ENCODE data around the gene CEP63.
"Not testable (repeated sequence)": the region's sequence is repeated elsewhere in the genome, so short reads cannot be mapped to it uniquely, and the experiment has no call there.

The CEP63 gene

DNA sequence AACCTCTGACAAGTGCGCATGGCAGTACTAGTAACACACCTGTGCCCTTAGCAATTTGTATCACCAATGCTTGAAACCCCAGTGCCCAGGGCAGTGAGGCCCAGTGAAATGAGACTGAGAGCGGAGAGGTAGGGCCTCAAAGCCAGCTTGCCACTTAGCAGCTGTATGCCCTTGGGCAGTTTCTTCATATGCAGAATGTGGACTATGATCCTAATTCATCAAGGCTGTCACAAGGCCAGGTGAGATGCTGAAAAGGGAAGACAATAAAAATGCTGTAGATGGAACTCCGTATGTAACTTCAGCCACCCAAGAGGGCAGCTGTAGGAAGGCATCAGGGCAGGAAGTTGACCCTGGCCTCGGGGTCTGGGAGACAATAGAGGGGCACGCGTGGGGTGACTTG, 90.6 kb downstream of the CEP63 start:
- no peak for DNase-seq (ENCODE audit: low read depth in 2 of 2)

DNA sequence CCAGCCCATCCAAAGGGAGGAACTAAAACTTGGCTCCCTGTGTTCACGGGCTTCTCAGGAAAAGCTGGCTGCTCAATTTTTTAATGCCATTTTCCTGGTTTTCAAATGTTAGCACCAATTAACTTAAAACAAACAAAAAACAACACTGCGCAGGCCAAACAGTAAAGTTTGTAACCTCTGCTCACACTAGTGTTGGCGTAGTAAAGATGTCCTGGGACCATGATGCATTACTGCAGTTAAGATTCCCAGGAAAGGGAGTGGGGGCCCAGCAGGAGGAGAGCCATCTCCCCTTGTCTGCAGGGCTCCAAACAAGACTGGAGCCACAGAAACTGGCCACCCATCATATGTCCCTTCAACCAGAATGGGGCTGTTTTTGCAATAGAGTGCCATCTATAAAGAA, 91.0 kb downstream of the CEP63 start:
- no peak for DNase-seq (ENCODE audit: low read depth in 2 of 2)

DNA sequence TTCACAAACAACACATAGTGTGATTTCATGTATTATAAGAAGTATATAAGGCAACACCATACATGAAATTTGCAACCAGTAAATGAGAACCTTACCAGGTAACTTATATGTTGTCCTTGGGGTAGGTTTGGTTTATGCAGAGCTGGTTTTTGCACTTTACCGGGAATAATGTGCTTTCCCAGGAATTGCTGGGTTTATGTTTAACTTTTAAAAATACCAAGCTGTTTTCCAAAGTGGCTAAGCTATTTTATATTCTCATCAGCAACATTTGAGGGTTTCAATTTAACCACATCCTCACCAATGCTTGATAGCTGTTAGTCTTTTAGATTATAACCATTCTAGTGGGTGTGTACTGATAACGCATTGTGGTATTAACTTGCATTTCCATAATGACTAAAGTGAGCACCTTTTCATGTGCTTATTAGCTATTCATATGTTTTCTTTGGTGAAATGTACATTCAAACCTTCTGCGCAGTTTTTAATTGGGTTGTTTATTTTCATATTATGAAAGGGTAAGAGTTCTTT, 93.3 kb downstream of the CEP63 start:
- DNase-seq (ENCODE audit: low read depth in 2 of 2): no peak

DNA sequence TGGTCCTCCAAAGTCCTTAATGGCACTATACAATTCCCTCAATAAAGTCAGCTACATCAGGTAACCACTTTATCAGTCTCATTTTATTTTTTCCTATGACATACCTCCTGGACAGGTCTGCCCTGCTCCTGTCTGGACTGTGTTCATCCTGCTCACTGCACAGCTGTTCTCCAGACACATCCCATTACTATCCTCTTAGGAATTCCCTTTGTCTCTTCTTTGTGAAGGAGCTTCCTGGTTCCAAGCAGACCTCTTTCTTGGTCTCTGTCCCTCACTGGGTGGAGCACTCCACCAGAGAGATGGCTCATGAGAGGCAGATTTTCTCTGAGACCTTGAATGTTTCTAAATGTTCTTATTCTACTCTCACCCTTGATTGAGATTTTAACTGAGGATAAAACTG, 104.9 kb downstream of the CEP63 start:
- DNase-seq (ENCODE audit: low read depth in 2 of 2): no peak

DNA sequence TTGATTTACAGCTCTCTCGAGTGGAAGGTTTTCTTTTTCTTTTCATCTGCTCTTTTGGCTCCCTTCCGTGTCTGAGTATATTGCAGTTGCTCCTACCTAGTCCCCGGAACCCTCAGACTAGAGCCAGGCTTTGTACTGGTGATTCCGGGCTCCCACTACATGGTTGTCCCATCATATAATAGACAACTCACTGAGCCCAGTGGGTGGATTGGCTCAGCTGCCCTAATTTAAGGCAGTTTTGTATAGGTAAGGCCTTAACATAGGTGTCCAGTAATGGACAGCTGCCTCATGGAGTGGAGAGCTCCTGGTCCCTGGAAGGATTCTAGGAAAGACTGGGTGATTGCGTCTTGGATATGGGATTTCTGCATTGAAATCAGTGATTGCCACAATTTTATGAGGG, 106.9 kb downstream of the CEP63 start:
- DNase-seq (ENCODE audit: low read depth in 2 of 2): no peak

DNA sequence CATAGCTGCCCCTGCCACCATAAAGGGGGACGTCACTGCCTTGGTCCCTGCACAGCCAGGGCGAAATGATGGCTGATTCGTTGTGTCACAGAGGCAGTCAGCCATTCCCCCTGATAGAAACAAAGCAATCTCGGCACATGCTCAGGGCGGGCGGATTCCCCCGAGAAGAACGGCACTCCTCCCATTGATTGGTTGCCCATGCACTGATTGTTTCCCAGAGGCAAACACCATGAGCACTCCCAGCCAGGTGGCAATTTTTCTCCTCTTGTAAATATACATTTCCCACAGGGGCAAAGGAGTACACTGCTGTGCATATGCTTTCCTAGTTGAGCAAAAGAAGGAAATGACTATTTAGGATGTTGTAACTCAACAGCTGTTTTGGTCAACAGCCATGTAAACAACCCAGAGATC, 108.5 kb downstream of the CEP63 start:
- no peak for DNase-seq (ENCODE audit: low read depth in 2 of 2)

DNA sequence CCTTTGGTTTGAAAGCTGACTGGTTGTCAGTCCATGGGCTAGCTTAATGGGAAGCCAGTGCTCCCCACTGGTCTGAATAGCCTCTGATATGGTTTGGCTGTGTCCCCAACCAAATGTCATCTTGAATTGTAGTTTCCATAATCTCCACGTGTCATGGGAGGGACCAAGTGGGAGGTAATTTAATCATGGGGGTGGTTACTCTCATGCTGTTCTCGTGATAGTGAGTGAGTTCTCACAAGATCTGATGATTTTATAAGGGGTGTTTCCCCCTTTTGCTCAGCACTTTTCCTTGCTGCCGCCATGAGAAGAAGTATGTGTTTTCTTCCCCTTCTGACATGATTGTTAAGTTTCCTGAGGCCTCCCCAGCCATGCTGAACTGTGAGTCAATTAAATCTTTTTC, 109.1 kb downstream of the CEP63 start:
- not testable (repeated sequence) for DNase-seq (ENCODE audit: low read depth in 2 of 2)

DNA sequence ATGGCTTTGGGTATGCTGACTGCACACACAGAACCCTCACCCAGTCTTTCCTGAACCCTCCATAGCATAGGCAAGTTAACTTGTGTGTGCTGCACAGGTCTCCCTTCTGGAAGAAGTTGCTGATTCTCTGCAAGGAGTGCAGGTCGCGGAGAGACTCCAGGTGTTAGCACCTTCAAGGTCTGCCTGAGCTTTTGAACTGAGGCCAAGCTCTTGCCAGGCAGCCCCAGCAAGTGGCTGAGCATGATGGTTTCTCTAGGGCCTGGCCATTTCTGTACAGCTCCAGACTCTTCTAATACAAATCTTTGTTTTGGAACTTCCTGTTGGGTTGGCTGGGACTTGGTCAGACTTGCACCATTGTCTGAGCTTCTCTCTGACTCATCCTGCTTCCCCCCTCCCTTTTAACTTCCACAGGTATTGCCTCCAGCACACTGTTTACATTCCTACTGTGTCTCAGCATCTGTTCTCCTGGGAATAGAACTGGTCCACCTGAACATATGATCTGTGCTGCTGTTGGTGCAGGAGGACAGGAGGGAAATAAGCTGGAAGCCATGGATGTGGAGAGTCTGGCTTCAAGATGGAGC, 111.6 kb downstream of the CEP63 start:
- no peak for DNase-seq (ENCODE audit: low read depth in 2 of 2)

DNA sequence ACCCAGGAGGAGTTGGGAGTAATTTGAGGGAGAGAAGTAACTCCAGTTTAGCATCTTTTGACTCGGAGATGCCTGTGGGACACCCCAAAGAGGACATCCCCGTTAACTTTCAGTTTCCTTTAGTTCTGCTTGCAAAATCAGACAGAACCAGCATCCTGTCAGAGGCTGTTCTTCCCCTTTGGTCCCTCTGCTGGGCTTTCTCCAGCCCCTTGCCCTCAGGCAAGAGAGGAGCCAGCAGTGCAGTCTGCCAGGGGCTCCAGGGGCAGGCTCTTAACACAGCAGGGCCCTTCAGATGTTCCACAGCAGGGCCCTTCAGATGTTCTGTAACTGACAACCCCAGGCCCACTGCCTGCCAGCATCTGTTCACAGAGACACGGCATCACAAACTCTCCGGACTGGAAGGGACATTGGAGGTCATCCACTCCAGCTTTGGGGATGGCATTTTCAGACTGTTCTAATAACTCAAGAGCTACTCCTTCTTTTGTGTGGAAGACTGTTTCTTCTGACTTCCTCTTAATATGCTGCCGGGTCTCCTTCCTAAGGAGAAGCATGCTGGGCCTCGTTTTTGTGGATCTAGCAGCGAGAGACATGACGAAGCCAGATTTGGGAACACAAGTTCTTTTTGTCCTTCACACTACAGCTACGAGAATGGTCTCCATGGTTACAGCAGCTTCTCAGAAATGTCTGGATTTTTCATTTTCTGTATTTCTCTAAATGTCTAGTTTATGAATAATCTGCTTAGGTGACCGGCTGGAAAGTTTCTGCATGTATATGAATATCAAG, 113.1 kb downstream of the CEP63 start:
- DNase-seq (ENCODE audit: low read depth in 2 of 2): no peak

DNA sequence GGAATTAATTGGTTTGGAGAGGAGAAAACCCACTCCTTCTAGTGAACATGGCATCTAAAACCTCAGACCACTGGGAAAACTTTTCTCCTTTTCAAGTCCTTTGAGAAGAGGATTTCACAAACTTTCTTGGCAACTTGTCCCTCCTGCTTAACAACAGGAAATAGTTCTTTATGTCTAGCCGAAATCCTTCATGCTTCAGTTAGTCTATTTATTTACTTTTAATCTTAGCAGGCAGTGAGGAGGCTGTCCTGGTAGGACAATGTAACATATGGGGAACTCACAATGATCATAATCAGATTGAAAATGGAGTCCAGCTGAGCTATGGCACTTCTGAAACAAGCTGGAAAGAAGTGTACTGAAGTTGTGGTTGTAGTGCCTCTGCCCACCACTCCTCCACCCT, 114.3 kb downstream of the CEP63 start:
- no peak for DNase-seq (ENCODE audit: low read depth in 2 of 2)

DNA sequence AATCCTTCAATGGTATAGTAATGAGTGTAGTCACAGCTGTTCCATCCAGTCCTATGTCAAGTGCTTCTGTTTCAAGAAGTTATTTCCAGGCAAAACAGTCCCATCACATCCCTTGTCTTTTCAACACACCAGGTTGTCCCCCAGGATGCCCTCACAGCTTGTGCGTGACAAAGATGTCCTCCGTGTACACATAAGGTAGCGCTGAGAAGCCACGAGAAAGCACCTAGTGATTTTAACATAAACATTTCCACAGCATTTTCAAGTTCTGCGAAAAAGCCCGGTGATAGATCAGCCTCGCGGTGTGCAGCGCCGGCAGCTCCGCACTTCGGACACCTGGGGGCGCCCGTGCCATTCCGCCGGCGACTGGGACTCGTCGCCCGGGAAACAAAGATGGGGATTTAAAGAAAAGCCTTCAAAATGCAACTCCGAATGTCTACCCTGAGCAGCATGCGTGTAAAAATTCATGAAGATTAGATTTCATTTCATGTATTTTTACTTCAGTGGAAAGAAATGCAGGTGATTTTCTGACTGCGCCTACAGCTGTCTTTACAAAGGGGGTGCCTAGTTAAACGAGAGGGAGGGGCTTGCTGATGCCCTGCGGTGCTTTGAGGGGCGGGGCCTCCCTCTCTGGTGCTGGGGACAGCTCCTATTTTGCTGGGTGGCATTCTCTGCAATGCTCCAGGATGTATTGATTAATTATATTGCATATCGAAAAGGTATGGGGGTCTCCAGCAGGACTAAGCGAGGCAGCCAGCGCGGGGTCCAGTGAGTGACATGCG, 115.0 kb downstream of the CEP63 start:
- peak in 1 of 2 donors; percentile 32 for DNase-seq (ENCODE audit: low read depth in 2 of 2)

DNA sequence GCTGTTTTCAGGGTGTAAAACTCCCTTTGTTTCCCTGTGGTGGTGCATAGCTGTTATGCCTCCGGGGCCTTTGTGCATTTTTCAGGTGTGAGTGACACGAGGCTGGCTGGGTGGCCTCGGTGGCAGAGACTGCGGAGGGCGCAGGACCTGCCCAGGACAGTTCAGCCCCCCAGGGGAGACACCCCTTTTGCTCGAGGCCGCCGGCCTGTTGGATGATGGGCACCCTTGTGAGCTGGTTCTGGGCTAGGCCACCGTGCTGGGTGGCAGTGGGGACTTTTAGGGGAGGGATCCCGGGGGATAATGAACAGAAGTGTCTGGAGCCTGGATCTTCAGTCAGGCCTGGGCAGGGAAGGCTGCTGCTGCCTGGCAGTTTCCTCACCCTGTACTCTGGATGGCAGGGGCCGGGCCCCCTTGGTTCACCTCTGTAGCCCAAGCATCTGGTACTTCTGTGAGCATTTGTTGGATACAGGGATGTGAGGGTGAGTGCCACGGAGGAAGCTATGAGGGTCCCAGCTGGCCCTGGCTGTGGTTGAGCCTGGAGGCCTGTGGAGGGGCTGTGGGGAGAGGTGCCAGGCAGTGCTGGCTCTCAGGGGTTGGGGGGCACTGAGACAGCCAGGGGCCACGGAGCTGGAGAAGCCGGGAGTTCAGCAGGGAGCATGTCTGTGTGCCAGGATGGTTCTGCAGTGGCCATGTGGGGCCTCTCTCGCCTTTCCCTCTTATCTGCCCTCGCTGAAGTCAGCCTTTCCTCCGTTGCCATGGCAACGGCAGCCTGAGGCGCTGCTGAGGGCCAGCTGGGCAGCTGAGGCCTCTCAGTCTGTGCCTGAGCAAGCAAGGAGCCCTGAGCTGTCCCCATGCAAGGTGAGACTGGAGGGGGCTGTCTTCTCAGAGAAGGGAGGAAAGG, 115.9 kb downstream of the CEP63 start:
- DNase-seq (ENCODE audit: low read depth in 2 of 2): no peak

DNA sequence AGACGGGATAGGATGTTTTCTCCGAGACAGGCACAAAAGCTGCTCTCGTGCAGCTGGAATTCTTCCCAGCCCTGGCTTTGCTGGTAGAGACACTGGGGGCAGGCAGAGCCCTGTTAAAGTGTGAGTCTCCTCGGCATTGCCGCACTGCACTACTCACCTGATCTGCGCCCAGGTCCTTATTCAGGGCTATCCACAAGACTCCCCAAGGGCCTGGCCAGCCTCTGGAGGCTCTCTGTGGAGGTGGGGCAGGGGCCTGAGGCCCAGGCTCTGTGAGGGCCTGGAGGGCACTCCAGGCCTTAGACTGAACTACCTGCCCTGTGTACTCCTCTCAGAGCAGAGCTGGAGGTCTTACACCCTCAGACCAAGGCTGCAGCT, 116.6 kb downstream of the CEP63 start:
- DNase-seq (ENCODE audit: low read depth in 2 of 2): no peak

DNA sequence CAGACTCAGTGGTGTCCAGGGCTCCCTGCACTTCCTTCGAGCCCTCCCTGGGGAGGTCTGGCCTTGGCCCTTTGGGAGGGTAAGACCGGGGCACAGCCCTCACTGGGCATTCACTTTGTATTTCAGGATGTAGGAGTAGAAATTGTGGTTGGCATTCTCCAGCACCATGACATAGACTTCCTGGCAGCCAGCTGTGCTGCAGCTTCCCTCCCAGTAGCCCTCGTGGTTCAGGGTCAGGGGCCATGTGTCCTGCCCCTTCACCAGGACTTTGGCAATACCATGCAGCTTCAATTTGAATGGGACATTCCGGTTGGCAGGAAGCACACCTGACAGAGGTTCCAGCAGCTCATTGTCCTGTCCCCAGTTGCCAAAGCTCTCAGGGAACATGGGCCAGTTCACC, 117.6 kb downstream of the CEP63 start:
- no peak for DNase-seq (ENCODE audit: low read depth in 2 of 2)

DNA sequence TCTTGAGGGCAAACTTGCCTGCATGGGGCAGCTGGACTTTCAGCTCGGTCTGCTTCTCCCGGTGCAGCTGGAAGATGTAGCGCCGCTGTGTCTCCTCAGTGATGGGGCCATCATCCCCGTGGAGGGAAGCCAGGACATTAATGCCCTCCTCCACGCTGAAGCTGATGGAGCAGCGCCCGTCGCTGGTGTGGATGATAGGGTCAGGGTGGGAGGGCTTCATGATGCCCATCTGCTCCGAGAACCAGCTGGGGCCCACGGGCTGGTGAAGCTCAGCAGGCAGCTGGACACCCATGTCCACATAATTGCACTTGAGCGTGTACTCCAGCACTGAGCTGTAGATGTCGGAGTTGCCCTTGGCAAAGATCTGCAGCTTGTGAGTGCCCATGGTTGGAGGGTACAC, 118.1 kb downstream of the CEP63 start:
- no peak for DNase-seq (ENCODE audit: low read depth in 2 of 2)

DNA sequence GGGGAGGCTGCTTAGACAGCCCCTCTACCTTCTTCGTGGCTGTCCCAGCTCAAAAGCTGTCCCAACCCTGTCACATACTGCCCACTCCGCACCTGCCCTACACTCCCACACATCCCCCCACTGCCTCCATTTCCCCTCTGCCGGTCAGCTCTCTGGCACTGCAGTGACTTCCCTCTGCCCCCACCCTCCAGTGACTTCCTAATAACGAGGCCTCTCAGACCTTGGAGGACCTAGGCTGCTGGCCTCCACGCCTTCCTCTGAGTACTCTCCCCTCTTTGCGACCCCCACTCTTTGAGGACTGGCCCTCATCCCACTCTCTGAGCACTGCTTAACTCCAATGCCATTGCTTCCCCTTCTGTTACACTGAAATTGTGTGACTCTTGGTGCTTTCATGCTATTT, 119.7 kb downstream of the CEP63 start:
- DNase-seq (ENCODE audit: low read depth in 2 of 2): no peak

DNA sequence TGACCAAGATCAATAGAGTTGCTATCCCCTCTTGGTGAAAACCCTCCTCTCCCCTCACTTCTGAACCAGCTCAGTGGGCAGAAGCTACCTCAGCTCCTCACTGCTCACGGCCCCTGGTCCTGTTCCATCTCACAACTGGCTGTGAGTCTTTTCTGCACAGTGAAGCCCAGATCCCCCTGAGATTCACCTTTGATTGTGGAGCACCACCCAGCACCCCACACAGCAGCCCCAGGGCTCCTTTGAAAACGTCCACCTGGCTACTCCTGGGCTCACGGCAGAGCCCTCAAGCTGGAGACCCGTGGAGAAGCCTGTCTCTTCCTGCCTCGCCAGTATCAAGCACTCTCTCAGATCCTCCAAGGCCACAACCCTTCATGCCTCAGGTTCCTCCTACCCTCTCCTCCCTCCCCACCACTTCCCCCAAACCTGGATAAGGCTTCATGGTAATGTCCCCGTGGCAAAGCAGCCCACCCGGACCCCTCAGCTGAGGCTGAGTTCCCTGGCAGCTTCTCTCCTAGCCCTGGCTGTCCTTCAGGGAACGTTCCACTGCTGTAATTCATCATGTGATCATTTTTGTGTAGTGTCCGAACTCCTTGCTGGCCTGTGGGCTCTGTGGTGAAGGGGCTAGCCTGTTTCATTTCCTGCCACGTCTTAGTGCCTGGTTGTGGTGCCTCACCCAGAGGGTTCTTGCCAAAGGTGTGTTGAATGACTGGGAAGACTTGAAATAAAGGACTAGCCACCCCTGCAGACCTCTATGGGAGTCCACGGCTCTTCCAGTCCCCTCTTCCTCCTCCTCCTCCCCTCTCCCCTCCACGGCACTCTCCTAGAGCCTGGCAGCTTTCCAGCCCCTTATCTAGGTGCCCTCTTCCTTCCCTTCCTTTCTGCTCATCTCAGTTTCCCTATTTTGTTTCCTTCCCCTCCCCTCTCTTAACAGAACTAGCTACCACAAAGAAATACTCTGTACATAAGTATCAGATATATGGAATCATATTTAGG, 120.5 kb downstream of the CEP63 start:
- DNase-seq (ENCODE audit: low read depth in 2 of 2): no peak

DNA sequence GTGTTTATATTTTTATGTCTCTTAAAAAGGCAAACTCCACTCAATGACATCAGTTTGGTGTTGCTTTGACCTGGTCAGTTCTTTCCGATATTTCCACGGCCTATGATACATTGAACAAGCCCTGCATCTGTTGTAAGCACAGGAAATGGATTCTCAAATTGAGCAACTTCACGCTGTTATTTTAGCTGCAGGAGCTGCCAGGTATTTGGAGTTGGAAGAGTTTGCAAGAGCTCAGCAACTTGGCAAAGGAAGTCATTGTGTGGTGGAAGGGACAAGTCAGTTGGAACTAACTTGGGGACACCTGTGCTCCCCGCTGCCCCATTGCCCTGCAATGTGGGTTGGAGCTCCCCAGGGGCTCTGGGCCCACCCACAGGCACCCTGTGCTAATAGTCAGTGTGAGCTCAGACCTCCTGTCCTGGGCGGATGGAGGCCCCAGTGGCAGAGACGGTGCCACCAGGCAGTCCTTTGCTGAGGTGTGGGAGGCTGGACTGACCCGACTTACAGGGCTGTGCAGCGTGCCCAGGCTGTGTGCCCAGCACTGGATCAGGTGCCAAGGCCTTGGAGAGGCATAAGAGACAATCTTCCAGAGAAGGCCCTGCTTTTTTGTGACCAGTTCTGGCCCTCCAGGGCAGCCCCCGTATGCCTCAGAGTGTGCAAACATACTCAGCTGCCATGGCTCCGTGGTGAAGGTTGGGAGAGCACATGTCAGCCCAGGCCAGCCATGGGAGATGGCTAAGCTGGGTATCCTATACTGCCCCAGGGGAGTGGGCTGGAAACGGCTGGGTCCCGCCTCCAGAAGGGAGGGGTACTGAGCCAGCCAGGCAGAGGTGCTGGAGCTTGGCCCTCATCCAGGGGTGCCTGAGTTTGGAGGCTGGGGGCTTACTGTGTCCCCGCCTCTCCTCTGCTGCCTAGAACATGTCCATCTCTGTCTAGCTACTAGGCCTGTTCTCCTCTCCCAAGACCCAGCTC, 121.5 kb downstream of the CEP63 start:
- DNase-seq (ENCODE audit: low read depth in 2 of 2): no peak

DNA sequence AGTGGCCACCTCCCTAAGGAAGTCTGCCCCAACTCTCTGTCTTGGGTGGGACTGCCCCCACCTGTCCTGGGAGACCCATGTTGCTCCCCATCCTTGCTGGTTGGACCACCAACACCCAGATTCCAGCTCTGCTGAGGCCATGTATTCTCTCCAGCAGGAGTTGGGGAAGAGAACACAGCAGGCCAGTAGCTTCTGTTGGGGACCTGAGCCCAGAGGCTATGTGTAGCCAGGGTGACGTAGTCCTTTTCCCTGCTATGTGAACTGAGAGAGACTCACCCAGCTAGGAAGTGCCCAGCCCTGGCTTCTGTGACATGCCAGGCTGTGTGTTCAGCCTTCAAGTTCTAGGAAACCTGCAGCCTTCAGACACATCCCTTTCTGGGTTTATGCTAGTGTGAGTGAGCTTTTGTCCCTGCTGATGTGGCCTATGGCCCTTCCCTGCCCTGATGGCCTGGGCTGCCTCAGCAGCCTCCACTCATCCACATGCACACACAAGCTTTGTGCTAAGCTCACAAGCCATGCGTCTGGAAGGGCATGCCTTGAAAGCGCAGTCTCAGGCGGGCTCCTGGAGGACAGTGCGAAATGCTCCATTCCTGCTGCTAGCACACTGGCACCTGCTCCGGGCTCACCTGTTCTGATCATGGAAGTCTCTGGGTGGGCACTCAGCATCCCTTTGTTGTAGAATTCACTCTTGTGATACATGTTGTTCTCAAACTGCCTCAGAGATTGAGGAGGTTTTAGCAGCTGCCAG, 122.3 kb downstream of the CEP63 start:
- DNase-seq (ENCODE audit: low read depth in 2 of 2): no peak
